ENCODE results near the gene STXBP6. TPM values are rescaled to one million over a fixed set of nuclear protein-coding genes. Genes with fewer than 3 reads are reported as not detected.

STXBP6 gene
- total and polyA plus RNA-seq, 10 of the 15 experiments (the other 5 are each of a cell fraction or from before 2014, with no cell fraction given): 1.2 to 47.3 (median 1.9) TPM

DNA sequence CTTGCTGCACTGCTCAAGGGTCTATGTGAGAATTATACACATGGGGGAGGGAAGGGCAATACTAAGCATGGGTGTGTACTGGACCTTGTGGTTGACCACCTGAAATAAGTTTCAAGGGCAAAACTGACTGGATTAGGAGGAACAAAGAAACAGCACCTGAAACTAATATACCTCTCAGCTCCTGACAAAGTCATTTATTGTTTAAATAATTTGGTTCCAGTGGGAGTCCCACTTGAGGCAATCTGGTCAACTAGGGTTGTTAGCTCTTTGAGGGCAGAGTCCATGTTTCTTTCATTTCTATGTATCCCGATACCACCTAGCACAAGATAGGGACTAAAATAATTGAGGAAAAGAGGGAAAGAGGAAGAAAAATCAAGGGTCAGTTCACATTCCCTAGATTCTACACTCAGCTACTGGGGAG lies 45.5 kb downstream of the STXBP6 start (continued):
- TF ChIP-seq HDAC2 (IDR thresholded peaks at IDR 0.05): no peak
- TF ChIP-seq, protein P1, sequence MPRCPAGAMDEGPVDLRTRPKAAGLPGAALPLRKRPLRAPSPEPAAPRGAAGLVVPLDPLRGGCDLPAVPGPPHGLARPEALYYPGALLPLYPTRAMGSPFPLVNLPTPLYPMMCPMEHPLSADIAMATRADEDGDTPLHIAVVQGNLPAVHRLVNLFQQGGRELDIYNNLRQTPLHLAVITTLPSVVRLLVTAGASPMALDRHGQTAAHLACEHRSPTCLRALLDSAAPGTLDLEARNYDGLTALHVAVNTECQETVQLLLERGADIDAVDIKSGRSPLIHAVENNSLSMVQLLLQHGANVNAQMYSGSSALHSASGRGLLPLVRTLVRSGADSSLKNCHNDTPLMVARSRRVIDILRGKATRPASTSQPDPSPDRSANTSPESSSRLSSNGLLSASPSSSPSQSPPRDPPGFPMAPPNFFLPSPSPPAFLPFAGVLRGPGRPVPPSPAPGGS (IDR thresholded peaks at IDR 0.05; ENCODE audit: borderline replicate concordance, insufficient read depth, low read depth, low read length, poor library complexity, severe bottlenecking): no peak
- TF ChIP-seq, protein P2, sequence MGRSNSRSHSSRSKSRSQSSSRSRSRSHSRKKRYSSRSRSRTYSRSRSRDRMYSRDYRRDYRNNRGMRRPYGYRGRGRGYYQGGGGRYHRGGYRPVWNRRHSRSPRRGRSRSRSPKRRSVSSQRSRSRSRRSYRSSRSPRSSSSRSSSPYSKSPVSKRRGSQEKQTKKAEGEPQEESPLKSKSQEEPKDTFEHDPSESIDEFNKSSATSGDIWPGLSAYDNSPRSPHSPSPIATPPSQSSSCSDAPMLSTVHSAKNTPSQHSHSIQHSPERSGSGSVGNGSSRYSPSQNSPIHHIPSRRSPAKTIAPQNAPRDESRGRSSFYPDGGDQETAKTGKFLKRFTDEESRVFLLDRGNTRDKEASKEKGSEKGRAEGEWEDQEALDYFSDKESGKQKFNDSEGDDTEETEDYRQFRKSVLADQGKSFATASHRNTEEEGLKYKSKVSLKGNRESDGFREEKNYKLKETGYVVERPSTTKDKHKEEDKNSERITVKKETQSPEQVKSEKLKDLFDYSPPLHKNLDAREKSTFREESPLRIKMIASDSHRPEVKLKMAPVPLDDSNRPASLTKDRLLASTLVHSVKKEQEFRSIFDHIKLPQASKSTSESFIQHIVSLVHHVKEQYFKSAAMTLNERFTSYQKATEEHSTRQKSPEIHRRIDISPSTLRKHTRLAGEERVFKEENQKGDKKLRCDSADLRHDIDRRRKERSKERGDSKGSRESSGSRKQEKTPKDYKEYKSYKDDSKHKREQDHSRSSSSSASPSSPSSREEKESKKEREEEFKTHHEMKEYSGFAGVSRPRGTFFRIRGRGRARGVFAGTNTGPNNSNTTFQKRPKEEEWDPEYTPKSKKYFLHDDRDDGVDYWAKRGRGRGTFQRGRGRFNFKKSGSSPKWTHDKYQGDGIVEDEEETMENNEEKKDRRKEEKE (IDR thresholded peaks at IDR 0.05): no peak
- peak; percentile 57 for TF ChIP-seq DPF2 (IDR thresholded peaks at IDR 0.05)
- peak; percentile 64; the same call in 1 of the 2 replicates for TF ChIP-seq MTA2 (IDR thresholded peaks at IDR 0.05; ENCODE audit: low read depth)
- no peak for TF ChIP-seq RAD21 (IDR thresholded peaks at IDR 0.05; ENCODE audit: insufficient read depth, low read depth, low read length)
- TF ChIP-seq, protein P3, sequence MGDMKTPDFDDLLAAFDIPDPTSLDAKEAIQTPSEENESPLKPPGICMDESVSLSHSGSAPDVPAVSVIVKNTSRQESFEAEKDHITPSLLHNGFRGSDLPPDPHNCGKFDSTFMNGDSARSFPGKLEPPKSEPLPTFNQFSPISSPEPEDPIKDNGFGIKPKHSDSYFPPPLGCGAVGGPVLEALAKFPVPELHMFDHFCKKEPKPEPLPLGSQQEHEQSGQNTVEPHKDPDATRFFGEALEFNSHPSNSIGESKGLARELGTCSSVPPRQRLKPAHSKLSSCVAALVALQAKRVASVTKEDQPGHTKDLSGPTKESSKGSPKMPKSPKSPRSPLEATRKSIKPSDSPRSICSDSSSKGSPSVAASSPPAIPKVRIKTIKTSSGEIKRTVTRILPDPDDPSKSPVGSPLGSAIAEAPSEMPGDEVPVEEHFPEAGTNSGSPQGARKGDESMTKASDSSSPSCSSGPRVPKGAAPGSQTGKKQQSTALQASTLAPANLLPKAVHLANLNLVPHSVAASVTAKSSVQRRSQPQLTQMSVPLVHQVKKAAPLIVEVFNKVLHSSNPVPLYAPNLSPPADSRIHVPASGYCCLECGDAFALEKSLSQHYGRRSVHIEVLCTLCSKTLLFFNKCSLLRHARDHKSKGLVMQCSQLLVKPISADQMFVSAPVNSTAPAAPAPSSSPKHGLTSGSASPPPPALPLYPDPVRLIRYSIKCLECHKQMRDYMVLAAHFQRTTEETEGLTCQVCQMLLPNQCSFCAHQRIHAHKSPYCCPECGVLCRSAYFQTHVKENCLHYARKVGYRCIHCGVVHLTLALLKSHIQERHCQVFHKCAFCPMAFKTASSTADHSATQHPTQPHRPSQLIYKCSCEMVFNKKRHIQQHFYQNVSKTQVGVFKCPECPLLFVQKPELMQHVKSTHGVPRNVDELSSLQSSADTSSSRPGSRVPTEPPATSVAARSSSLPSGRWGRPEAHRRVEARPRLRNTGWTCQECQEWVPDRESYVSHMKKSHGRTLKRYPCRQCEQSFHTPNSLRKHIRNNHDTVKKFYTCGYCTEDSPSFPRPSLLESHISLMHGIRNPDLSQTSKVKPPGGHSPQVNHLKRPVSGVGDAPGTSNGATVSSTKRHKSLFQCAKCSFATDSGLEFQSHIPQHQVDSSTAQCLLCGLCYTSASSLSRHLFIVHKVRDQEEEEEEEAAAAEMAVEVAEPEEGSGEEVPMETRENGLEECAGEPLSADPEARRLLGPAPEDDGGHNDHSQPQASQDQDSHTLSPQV (IDR thresholded peaks at IDR 0.05): no peak
- no peak for TF ChIP-seq SMARCA5 (IDR thresholded peaks at IDR 0.05)
- TF ChIP-seq CHD2 (IDR thresholded peaks at IDR 0.05; ENCODE audit: borderline replicate concordance, low read depth, low read length): no peak
- no peak for TF ChIP-seq BACH1 (IDR thresholded peaks at IDR 0.05; ENCODE audit: borderline replicate concordance)
- 0 out of 4 replicates have a peak, but pooled peaks of 1 of the 2 experiments have one; percentile 7 for TF ChIP-seq BHLHE40 (IDR thresholded peaks at IDR 0.05; ENCODE audit: borderline replicate concordance in 1 of 2, low read depth in 2 of 2, low read length in 1 of 2)
- TF ChIP-seq NBN (IDR thresholded peaks at IDR 0.05): no peak
